H1 (cell line): ENCODE measurements around the gene SYPL1. TPM values are rescaled to one million over a fixed set of nuclear protein-coding genes. Genes with fewer than 3 reads are reported as not detected.

Experiments used
- ASH2L ChIP-seq: fragments of 200-600, 300-600 bp; sonication (generic); IDR thresholded peaks from one replicate; pipeline ENCODE4 v1.7.1; 2017; ENCODE audit warnings: low read length
- BRCA1 ChIP-seq: IDR thresholded peaks from 2 replicates; pipeline ENCODE4 v1.6.1; 2012; ENCODE audit warnings: low read depth, low read length, improper control_type of control experiment
- CBX5 ChIP-seq: fragments of 300-800, 300-1000 bp; sonication (generic); IDR thresholded peaks from 2 replicates; pipeline ENCODE4 v1.7.1; 2016; ENCODE audit warnings: antibody characterized with exemption, low read length, low read depth
- CHD7 ChIP-seq: fragments of 300-600 bp; sonication (generic); IDR thresholded peaks from 2 replicates; pipeline ENCODE4 v1.7.1; 2012; ENCODE audit warnings: low read length, moderate library complexity, mild to moderate bottlenecking, inconsistent platforms; ENCODE audit not compliant: insufficient replicate concordance
- CREB1 ChIP-seq: IDR thresholded peaks from 2 replicates; pipeline ENCODE4 v1.6.1; 2012; ENCODE audit warnings: inconsistent platforms
- HDAC6 ChIP-seq: IDR thresholded peaks from one replicate; pipeline ENCODE4 v1.7.1; 2012; ENCODE audit warnings: low read depth, mild to moderate bottlenecking, inconsistent platforms, low read length, moderate library complexity
- PHF8 ChIP-seq: fragments of 200-600 bp; sonication (generic); conservative IDR thresholded peaks from 2 replicates; pipeline ENCODE4 v1.7.1; 2012; ENCODE audit warnings: low read depth, mild to moderate bottlenecking, inconsistent platforms, low read length, moderate library complexity
- POLR2A ChIP-seq, 2 experiments: IDR thresholded peaks; 1 replicate in 1 of 2; 2 replicates in 1 of 2; pipeline ENCODE4 v1.6.1; 2011; ENCODE audit warnings: low read depth in 2 of 2, low read length in 2 of 2, mild to moderate bottlenecking in 2 of 2; ENCODE audit errors: control extremely low read depth in 1 of 2
- RAD21 ChIP-seq, 2 experiments: IDR thresholded peaks in 1 of 2; conservative IDR thresholded peaks in 1 of 2; 2 replicates each; pipeline ENCODE4 v1.6.1; 2011; ENCODE audit warnings: low read depth in 2 of 2, low read length in 2 of 2, improper control_type of control experiment in 1 of 2, inconsistent platforms in 1 of 2, mild to moderate bottlenecking in 1 of 2, moderate library complexity in 1 of 2
- RXRA ChIP-seq: IDR thresholded peaks from 2 replicates; pipeline ENCODE4 v1.6.1; 2011; ENCODE audit warnings: low read depth, mild to moderate bottlenecking, low read length, moderate library complexity; ENCODE audit not compliant: insufficient read depth
- SUZ12 ChIP-seq: fragments of 200-600 bp; sonication (generic); IDR thresholded peaks from 2 replicates; pipeline ENCODE4 v1.6.1; 2012; ENCODE audit warnings: mild to moderate bottlenecking, inconsistent platforms, low read length, moderate library complexity, mixed read lengths
- TAF7 ChIP-seq: optimal IDR thresholded peaks from 2 replicates; pipeline ENCODE3; 2011; ENCODE audit warnings: low read depth, mild to moderate bottlenecking, inconsistent platforms, low read length, moderate library complexity, borderline replicate concordance
- polyA plus RNA-seq, 7 experiments: library from polyadenylated mRNA; depleted of rRNA in 3 of 7; stranded (reverse) in 5 of 7; unstranded in 2 of 7; fragments of >200 nt in 5 of 7; fragments of 200-250 nt in 2 of 7; gene quantifications; 1 replicate in 5 of 7; 2 replicates in 1 of 7; 4 replicates in 1 of 7; pipeline versions ENCODE4 v1.2.1 to v1.2.3, GENCODE V29; 2011 to 2013; ENCODE audit warnings: missing spikeins in 2 of 7, mixed read lengths in 2 of 7
- total RNA-seq: library from RNA; stranded (reverse); fragmentation: NEBNext Ultra II Directional; extraction: Animal tissue kit (Norgen Biotek cat#: 25700); gene quantifications from 2 replicates; pipeline ENCODE4 v1.2.1, GENCODE V29; 2021

SYPL1 gene
- total and polyA plus RNA-seq, 2 of the 8 experiments (the other 6 are each of a cell fraction or from before 2014, with no cell fraction given): 44.9 to 57.7 TPM

GRCh38 chr7:106075937-106076336 lies 36.2 kb downstream of the SYPL1 start (continued):
- no peak for TF ChIP-seq CHD7
- TF ChIP-seq RAD21 (IDR thresholded peaks at IDR 0.05 in 1 of 2, conservative IDR thresholded peaks at IDR 0.05 in 1 of 2; ENCODE audit: low read depth in 2 of 2, low read length in 2 of 2): no peak
- TF ChIP-seq PHF8: no peak
- TF ChIP-seq POLR2A (IDR thresholded peaks at IDR 0.05; ENCODE audit: control extremely low read depth in 1 of 2, low read depth in 2 of 2, low read length in 2 of 2): no peak
- TF ChIP-seq HDAC6: no peak
- no peak for TF ChIP-seq CREB1
- no peak for TF ChIP-seq BRCA1
- TF ChIP-seq TAF7: no peak
- no peak for TF ChIP-seq RXRA
- TF ChIP-seq SUZ12: no peak
- TF ChIP-seq ASH2L: no peak
- TF ChIP-seq CBX5: no peak
